Measurements from ENCODE around the gene TRPT1.

Gene TRPT1

GRCh38 chr11:64185175-64185692 lies 40.8 kb downstream of the TRPT1 start:
- Histone ChIP-seq H3K4me3 (ENCODE audit: low read depth, low read length) (peak overlapping the region; percentile 75), H3K4me1 (ENCODE audit: control insufficient read depth, insufficient read depth, low read length) (peaks cover 3% of the 10 kb centered on the region; the same call in 1 of the 2 replicates), H3K9me3 (ENCODE audit: control insufficient read depth, insufficient read depth, low read depth, low read length) (no peaks in the 10 kb centered on the region), H3K36me3 (ENCODE audit: control insufficient read depth in 2 of 2, insufficient read depth in 1 of 2, low read length in 2 of 2) (peaks cover 4 to 17% of the 10 kb centered on the region in 2 experiments; a peak in 2 of 3 replicates), H3K27ac (ENCODE audit: extremely low read depth, low read depth, low read length) (peak overlapping the region; percentile 82)
- ChIA-PET POLR2A (interaction anchor here (0.6 to 3.0 kb wide), 36 partner anchors 10 to 1611 kb away, joined by 3 to 32 read pairs (median 5); partner anchors contain the start of genes BAD, COX8A, EEF1G and ESRRA), CTCF (interaction anchor here (0.6 to 4.0 kb wide), 4 partner anchors 16 to 146 kb away, joined by 3 to 31 read pairs (median 3); partner anchors contain the start of gene FERMT3)
- TF ChIP-seq ZNF140 (tag by site-specific recombination; IDR thresholded peaks at IDR 0.05) (no peak), ZBTB8A (tag by site-specific recombination; IDR thresholded peaks at IDR 0.05) (peak; percentile 58; the same call in 1 of the 2 replicates), ZNF311 (tag by site-specific recombination; IDR thresholded peaks at IDR 0.05; ENCODE audit: borderline replicate concordance) (no peak), ZNF600 (tag by site-specific recombination; IDR thresholded peaks at IDR 0.05) (peak; percentile 95), ZNF239 (tag by site-specific recombination; IDR thresholded peaks at IDR 0.05) (0 out of 2 replicates have a peak, but pooled peaks have one; percentile 65), ZNF2 (tag by site-specific recombination; IDR thresholded peaks at IDR 0.05) (peak; percentile 93), ZNF658 (tag by site-specific recombination; IDR thresholded peaks at IDR 0.05) (no peak), GLIS1 (tag by site-specific recombination; IDR thresholded peaks at IDR 0.05) (0 out of 2 replicates have a peak, but pooled peaks have one; percentile 10), ZNF623 (tag by site-specific recombination; IDR thresholded peaks at IDR 0.05) (no peak), ZNF23 (tag by site-specific recombination; IDR thresholded peaks at IDR 0.05; ENCODE audit: borderline replicate concordance) (no peak), ZNF624 (tag by site-specific recombination; IDR thresholded peaks at IDR 0.05) (peak; percentile 16; the same call in 1 of the 2 replicates), ZNF394 (tag by site-specific recombination; IDR thresholded peaks at IDR 0.05; ENCODE audit: borderline replicate concordance) (peak; percentile 85; the same call in 1 of the 2 replicates), ZNF768 (tag by site-specific recombination; IDR thresholded peaks at IDR 0.05) (no peak), ZSCAN30 (tag by site-specific recombination; IDR thresholded peaks at IDR 0.05) (0 out of 2 replicates have a peak, but pooled peaks have one; percentile 54), ZSCAN23 (tag by site-specific recombination; IDR thresholded peaks at IDR 0.05) (0 out of 2 replicates have a peak, but pooled peaks have one; percentile 55), ZNF121 (tag by site-specific recombination; IDR thresholded peaks at IDR 0.05) (peak; percentile 28; the same call in 1 of the 2 replicates), PRDM4 (tag by site-specific recombination; IDR thresholded peaks at IDR 0.05) (0 out of 2 replicates have a peak, but pooled peaks have one; percentile 21), ZNF747 (tag by site-specific recombination; IDR thresholded peaks at IDR 0.05) (no peak), ZNF571 (tag by site-specific recombination; IDR thresholded peaks at IDR 0.05) (no peak), ZIC2 (tag by site-specific recombination; IDR thresholded peaks at IDR 0.05) (0 out of 2 replicates have a peak, but pooled peaks have one; percentile 7), HOXC10 (CRISPR knock-in tag; IDR thresholded peaks at IDR 0.05) (0 out of 2 replicates have a peak, but pooled peaks have one; percentile 70)
- TF ChIP-seq, protein P1, sequence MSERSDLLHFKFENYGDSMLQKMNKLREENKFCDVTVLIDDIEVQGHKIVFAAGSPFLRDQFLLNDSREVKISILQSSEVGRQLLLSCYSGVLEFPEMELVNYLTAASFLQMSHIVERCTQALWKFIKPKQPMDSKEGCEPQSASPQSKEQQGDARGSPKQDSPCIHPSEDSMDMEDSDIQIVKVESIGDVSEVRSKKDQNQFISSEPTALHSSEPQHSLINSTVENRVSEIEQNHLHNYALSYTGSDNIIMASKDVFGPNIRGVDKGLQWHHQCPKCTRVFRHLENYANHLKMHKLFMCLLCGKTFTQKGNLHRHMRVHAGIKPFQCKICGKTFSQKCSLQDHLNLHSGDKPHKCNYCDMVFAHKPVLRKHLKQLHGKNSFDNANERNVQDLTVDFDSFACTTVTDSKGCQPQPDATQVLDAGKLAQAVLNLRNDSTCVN (tag by site-specific recombination; optimal IDR thresholded peaks at IDR 0.05) = peak; percentile 65
- TF ChIP-seq, protein P2, sequence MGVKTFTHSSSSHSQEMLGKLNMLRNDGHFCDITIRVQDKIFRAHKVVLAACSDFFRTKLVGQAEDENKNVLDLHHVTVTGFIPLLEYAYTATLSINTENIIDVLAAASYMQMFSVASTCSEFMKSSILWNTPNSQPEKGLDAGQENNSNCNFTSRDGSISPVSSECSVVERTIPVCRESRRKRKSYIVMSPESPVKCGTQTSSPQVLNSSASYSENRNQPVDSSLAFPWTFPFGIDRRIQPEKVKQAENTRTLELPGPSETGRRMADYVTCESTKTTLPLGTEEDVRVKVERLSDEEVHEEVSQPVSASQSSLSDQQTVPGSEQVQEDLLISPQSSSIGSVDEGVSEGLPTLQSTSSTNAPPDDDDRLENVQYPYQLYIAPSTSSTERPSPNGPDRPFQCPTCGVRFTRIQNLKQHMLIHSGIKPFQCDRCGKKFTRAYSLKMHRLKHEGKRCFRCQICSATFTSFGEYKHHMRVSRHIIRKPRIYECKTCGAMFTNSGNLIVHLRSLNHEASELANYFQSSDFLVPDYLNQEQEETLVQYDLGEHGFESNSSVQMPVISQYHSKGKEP (tag by site-specific recombination; IDR thresholded peaks at IDR 0.05) = 0 out of 2 replicates have a peak, but pooled peaks have one; percentile 16
- TF ChIP-seq, protein P3, sequence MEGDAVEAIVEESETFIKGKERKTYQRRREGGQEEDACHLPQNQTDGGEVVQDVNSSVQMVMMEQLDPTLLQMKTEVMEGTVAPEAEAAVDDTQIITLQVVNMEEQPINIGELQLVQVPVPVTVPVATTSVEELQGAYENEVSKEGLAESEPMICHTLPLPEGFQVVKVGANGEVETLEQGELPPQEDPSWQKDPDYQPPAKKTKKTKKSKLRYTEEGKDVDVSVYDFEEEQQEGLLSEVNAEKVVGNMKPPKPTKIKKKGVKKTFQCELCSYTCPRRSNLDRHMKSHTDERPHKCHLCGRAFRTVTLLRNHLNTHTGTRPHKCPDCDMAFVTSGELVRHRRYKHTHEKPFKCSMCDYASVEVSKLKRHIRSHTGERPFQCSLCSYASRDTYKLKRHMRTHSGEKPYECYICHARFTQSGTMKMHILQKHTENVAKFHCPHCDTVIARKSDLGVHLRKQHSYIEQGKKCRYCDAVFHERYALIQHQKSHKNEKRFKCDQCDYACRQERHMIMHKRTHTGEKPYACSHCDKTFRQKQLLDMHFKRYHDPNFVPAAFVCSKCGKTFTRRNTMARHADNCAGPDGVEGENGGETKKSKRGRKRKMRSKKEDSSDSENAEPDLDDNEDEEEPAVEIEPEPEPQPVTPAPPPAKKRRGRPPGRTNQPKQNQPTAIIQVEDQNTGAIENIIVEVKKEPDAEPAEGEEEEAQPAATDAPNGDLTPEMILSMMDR (tag by site-specific recombination; IDR thresholded peaks at IDR 0.05) = peak; percentile 64; the same call in 1 of the 2 replicates
- TF ChIP-seq, protein P4, sequence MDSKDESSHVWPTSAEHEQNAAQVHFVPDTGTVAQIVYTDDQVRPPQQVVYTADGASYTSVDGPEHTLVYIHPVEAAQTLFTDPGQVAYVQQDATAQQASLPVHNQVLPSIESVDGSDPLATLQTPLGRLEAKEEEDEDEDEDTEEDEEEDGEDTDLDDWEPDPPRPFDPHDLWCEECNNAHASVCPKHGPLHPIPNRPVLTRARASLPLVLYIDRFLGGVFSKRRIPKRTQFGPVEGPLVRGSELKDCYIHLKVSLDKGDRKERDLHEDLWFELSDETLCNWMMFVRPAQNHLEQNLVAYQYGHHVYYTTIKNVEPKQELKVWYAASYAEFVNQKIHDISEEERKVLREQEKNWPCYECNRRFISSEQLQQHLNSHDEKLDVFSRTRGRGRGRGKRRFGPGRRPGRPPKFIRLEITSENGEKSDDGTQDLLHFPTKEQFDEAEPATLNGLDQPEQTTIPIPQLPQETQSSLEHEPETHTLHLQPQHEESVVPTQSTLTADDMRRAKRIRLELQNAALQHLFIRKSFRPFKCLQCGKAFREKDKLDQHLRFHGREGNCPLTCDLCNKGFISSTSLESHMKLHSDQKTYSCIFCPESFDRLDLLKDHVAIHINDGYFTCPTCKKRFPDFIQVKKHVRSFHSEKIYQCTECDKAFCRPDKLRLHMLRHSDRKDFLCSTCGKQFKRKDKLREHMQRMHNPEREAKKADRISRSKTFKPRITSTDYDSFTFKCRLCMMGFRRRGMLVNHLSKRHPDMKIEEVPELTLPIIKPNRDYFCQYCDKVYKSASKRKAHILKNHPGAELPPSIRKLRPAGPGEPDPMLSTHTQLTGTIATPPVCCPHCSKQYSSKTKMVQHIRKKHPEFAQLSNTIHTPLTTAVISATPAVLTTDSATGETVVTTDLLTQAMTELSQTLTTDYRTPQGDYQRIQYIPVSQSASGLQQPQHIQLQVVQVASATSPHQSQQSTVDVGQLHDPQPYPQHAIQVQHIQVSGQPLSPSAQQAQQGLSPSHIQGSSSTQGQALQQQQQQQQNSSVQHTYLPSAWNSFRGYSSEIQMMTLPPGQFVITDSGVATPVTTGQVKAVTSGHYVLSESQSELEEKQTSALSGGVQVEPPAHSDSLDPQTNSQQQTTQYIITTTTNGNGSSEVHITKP (tag by site-specific recombination; IDR thresholded peaks at IDR 0.05) = peak; percentile 16; the same call in 1 of the 2 replicates

All from HEK293 (cell line).